ENCODE results near the gene NLGN4Y.

The NLGN4Y gene

DNA sequence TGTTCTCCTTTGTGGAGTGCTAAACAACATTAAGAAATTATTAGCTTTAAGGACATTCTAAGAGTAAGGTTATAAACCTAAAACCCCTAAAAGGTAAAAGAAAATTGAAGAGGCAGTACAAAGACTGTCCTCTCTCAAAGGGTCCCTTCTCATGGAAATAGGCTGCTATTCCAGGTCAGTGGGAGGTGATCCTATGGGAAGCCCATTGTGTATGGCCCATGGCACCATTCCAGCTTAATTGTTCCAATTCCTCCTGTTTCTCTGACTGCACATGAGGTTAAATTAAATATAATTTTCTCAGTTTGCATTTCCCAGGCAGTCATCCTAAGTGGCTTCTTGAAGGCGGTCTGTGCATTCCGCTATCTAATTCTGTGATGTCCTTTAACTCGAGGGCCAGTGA lies 57.0 kb downstream of the NLGN4Y start:
- H3K9ac ChIP-seq (ENCODE audit: low read depth, low read length) = no peak overlapping the region
- H3K4me2 ChIP-seq (ENCODE audit: low read length) = no peak overlapping the region

GRCh38 chrY:14586725-14587124 lies 62.4 kb downstream of the NLGN4Y start:
- Histone ChIP-seq H3K4me2 (ENCODE audit: low read length) (no peak overlapping the region), H3K4me1 (ENCODE audit: control insufficient read depth, insufficient read depth, low read length) (no peaks in the 10 kb centered on the region), H3K36me3 (ENCODE audit: insufficient read depth, low read length) (no peaks in the 10 kb centered on the region), H3K4me3 (ENCODE audit: low read length) (no peak overlapping the region), H3K9me3 (replicated peaks; ENCODE audit: low read length) (no peaks in the 10 kb centered on the region), H3K27me3 (ENCODE audit: control insufficient read depth, insufficient read depth, low read length) (no peaks in the 10 kb centered on the region), H3K9ac (ENCODE audit: low read depth, low read length) (no peak overlapping the region)

More for the DNA sequence above, 57.0 kb downstream of the NLGN4Y start:
- Histone ChIP-seq H3K4me3 (ENCODE audit: low read length) (no peak overlapping the region), H3K4me1 (ENCODE audit: control insufficient read depth, insufficient read depth, low read length) (no peaks in the 10 kb centered on the region), H3K9me3 (replicated peaks; ENCODE audit: low read length) (no peaks in the 10 kb centered on the region), H3K27me3 (ENCODE audit: control insufficient read depth, insufficient read depth, low read length) (no peaks in the 10 kb centered on the region), H3K36me3 (ENCODE audit: insufficient read depth, low read length) (no peaks in the 10 kb centered on the region)

- H3K9ac ChIP-seq (ENCODE audit: low read depth, low read length) = no peak overlapping the region
- H3K4me3 ChIP-seq (ENCODE audit: low read length) = no peak overlapping the region
- H3K4me1 ChIP-seq (ENCODE audit: control insufficient read depth, insufficient read depth, low read length) = no peaks in the 10 kb centered on the region
- H3K4me2 ChIP-seq (ENCODE audit: low read length) = no peak overlapping the region
- no peaks in the 10 kb centered on the region for H3K9me3 ChIP-seq (replicated peaks; ENCODE audit: low read length)
- no peaks in the 10 kb centered on the region for H3K27me3 ChIP-seq (ENCODE audit: control insufficient read depth, insufficient read depth, low read length)
- H3K36me3 ChIP-seq (ENCODE audit: insufficient read depth, low read length) = no peaks in the 10 kb centered on the region
These were observed 77.0 kb downstream of the NLGN4Y start for GRCh38 chrY:14601372-14601771.

DNA sequence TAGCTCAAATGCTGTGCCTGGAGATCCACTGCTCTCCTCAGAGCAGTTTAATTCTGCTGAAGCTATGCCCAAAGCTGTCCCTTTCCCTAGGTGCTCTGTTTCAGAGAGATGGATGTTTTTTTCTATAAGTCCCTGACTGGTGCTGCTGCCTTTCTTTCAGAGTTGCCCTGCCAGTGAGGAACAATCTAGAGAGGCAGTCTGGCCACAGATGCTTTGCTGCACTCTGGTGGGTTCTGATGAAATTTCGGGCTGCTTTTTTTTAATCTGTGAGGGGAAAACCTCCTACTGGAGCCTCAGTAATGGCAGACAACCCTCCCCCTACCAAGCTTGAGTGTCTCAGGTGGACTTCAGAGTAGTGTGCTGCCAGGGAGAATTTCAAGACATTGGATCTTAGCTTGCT lies 93.3 kb downstream of the NLGN4Y start:
- H3K4me1 ChIP-seq (ENCODE audit: control insufficient read depth, insufficient read depth, low read length) = no peaks in the 10 kb centered on the region
- H3K9me3 ChIP-seq (replicated peaks; ENCODE audit: low read length) = no peaks in the 10 kb centered on the region
- no peak overlapping the region for H3K4me2 ChIP-seq (ENCODE audit: low read length)
- H3K36me3 ChIP-seq (ENCODE audit: insufficient read depth, low read length) = no peaks in the 10 kb centered on the region
- no peak overlapping the region for H3K4me3 ChIP-seq (ENCODE audit: low read length)
- no peak overlapping the region for H3K9ac ChIP-seq (ENCODE audit: low read depth, low read length)
- H3K27me3 ChIP-seq (ENCODE audit: control insufficient read depth, insufficient read depth, low read length) = no peaks in the 10 kb centered on the region

GRCh38 chrY:14618513-14618912 lies 94.2 kb downstream of the NLGN4Y start:
- no peak overlapping the region for H3K9ac ChIP-seq (ENCODE audit: low read depth, low read length)
- no peaks in the 10 kb centered on the region for H3K9me3 ChIP-seq (replicated peaks; ENCODE audit: low read length)
- no peak overlapping the region for H3K4me3 ChIP-seq (ENCODE audit: low read length)
- H3K36me3 ChIP-seq (ENCODE audit: insufficient read depth, low read length) = no peaks in the 10 kb centered on the region
- no peak overlapping the region for H3K4me2 ChIP-seq (ENCODE audit: low read length)
- no peaks in the 10 kb centered on the region for H3K4me1 ChIP-seq (ENCODE audit: control insufficient read depth, insufficient read depth, low read length)
- no peaks in the 10 kb centered on the region for H3K27me3 ChIP-seq (ENCODE audit: control insufficient read depth, insufficient read depth, low read length)

DNA sequence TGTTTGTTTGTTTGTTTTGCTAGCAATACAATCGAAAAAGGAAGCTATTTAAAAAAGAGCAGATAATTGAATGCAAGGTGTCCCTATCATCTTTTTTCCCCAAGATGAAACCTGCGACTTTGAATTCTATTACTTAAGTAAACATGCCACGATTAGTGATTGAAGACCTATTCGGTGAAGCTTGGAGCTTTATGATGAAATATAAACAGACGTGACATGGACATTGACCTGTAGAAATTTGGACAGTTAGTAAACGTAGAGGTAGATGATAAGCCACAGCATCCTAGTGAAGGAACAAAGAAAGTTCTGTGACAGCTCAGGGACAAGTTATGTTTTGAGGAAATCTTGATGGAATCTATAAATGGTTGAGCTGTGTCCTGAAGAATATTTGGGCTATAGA lies 103.9 kb downstream of the NLGN4Y start:
- no peaks in the 10 kb centered on the region for H3K27me3 ChIP-seq (ENCODE audit: control insufficient read depth, insufficient read depth, low read length)
- no peak overlapping the region for H3K9ac ChIP-seq (ENCODE audit: low read depth, low read length)
- H3K4me2 ChIP-seq (ENCODE audit: low read length) = no peak overlapping the region
- H3K4me3 ChIP-seq (ENCODE audit: low read length) = no peak overlapping the region
- H3K9me3 ChIP-seq (replicated peaks; ENCODE audit: low read length) = no peaks in the 10 kb centered on the region
- H3K4me1 ChIP-seq (ENCODE audit: control insufficient read depth, insufficient read depth, low read length) = no peaks in the 10 kb centered on the region
- H3K36me3 ChIP-seq (ENCODE audit: insufficient read depth, low read length) = no peaks in the 10 kb centered on the region

DNA sequence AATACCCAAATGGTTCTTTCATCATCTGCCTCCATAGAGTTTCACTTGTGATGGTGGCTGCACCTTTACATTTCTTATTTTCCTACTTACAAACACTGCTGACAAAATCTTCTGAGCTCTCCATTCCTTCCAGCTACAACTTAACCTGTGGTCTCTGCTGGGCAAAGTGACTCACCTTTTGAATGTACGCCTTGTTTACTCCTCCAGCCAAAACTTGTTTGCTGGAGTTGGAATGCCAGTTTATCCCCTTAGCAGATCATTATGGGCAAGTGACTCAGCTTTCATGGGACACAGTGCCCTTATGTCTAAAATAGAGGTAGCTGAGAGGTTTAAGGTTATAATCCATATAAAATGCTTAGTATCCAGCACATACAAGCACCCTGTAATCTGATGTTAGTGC lies 107.3 kb downstream of the NLGN4Y start:
- Histone ChIP-seq H3K27me3 (ENCODE audit: control insufficient read depth, insufficient read depth, low read length) (no peaks in the 10 kb centered on the region), H3K4me1 (ENCODE audit: control insufficient read depth, insufficient read depth, low read length) (no peaks in the 10 kb centered on the region), H3K4me2 (ENCODE audit: low read length) (no peak overlapping the region), H3K9me3 (replicated peaks; ENCODE audit: low read length) (no peaks in the 10 kb centered on the region), H3K9ac (ENCODE audit: low read depth, low read length) (no peak overlapping the region), H3K4me3 (ENCODE audit: low read length) (no peak overlapping the region), H3K36me3 (ENCODE audit: insufficient read depth, low read length) (no peaks in the 10 kb centered on the region)

DNA sequence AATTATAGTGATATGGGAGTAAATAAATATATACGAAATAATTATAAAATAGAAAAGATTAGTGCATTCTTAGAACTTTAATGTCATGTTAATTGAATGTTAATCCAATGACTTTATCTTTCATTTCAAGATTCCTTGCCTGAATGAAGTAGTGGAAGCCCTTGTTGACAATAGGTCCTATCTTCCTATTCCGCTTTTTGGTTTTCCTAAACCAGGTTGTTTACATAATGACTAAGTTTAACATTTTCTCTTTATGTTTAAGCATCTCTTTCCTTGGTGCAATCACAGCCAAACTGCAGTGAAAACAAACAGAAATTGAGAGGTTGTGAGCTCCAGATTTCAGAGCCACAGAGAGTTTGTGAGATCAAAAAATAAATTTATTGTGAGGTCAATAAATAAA lies 109.4 kb downstream of the NLGN4Y start:
- H3K4me3 ChIP-seq (ENCODE audit: low read length) = no peak overlapping the region
- no peaks in the 10 kb centered on the region for H3K27me3 ChIP-seq (ENCODE audit: control insufficient read depth, insufficient read depth, low read length)
- no peaks in the 10 kb centered on the region for H3K4me1 ChIP-seq (ENCODE audit: control insufficient read depth, insufficient read depth, low read length)
- H3K9me3 ChIP-seq (replicated peaks; ENCODE audit: low read length) = no peaks in the 10 kb centered on the region
- no peak overlapping the region for H3K9ac ChIP-seq (ENCODE audit: low read depth, low read length)
- no peak overlapping the region for H3K4me2 ChIP-seq (ENCODE audit: low read length)
- no peaks in the 10 kb centered on the region for H3K36me3 ChIP-seq (ENCODE audit: insufficient read depth, low read length)

- no peaks in the 10 kb centered on the region for H3K36me3 ChIP-seq (ENCODE audit: insufficient read depth, low read length)
- H3K4me2 ChIP-seq (ENCODE audit: low read length) = no peak overlapping the region
- H3K4me1 ChIP-seq (ENCODE audit: control insufficient read depth, insufficient read depth, low read length) = no peaks in the 10 kb centered on the region
- H3K9me3 ChIP-seq (replicated peaks; ENCODE audit: low read length) = no peaks in the 10 kb centered on the region
- no peak overlapping the region for H3K9ac ChIP-seq (ENCODE audit: low read depth, low read length)
- no peak overlapping the region for H3K4me3 ChIP-seq (ENCODE audit: low read length)
- H3K27me3 ChIP-seq (ENCODE audit: control insufficient read depth, insufficient read depth, low read length) = no peaks in the 10 kb centered on the region
These were observed 110.6 kb downstream of the NLGN4Y start for GRCh38 chrY:14634954-14635353.

DNA sequence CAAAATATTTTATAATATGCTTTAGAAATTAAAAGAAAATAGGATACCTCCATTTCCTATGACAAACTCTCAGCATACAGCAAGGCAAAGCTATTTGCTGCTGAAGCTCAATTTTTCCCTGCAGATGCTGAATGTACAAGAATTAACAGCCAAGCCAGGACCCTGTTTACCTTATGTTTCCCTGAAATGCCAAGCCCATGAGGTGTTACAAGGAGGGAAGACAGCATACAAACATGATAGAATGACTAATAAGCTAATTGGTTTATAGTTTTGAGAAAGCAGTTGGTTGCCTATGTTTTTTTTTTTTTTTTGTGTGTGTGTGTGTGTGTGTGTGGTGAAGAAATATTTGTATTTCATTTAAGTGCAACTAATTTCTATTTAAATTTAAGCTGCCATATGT lies 113.2 kb downstream of the NLGN4Y start:
- Histone ChIP-seq H3K4me2 (ENCODE audit: low read length) (no peak overlapping the region), H3K4me1 (ENCODE audit: control insufficient read depth, insufficient read depth, low read length) (no peaks in the 10 kb centered on the region), H3K4me3 (ENCODE audit: low read length) (no peak overlapping the region), H3K36me3 (ENCODE audit: insufficient read depth, low read length) (no peaks in the 10 kb centered on the region), H3K9me3 (replicated peaks; ENCODE audit: low read length) (no peaks in the 10 kb centered on the region), H3K27me3 (ENCODE audit: control insufficient read depth, insufficient read depth, low read length) (no peaks in the 10 kb centered on the region), H3K9ac (ENCODE audit: low read depth, low read length) (no peak overlapping the region)

DNA sequence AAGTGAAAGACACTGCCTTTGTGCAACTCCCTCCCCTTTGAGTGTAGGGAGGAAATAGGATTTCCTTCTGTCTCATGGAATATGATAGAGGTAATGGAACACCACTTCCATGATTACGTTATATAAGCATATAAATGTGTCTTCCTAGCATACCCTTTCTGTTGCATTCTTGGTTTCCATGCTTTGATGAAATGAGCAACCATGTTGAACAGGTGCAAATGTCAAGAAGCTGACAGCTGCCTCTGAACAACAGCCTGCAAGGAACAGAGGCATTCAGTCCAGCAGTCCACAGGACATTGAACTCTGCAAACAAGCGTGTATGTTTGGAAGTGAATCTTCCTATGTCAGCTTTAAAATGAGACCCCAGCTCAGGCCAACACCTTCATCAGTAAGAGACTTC lies 117.5 kb downstream of the NLGN4Y start:
- no peak overlapping the region for H3K4me3 ChIP-seq (ENCODE audit: low read length)
- H3K4me1 ChIP-seq (ENCODE audit: control insufficient read depth, insufficient read depth, low read length) = no peaks in the 10 kb centered on the region
- H3K27me3 ChIP-seq (ENCODE audit: control insufficient read depth, insufficient read depth, low read length) = no peaks in the 10 kb centered on the region
- H3K4me2 ChIP-seq (ENCODE audit: low read length) = no peak overlapping the region
- no peaks in the 10 kb centered on the region for H3K9me3 ChIP-seq (replicated peaks; ENCODE audit: low read length)
- no peak overlapping the region for H3K9ac ChIP-seq (ENCODE audit: low read depth, low read length)
- H3K36me3 ChIP-seq (ENCODE audit: insufficient read depth, low read length) = no peaks in the 10 kb centered on the region

GRCh38 chrY:14644157-14644952 lies 120.0 kb downstream of the NLGN4Y start:
- no peaks in the 10 kb centered on the region for H3K36me3 ChIP-seq (ENCODE audit: insufficient read depth, low read length)
- H3K27me3 ChIP-seq (ENCODE audit: control insufficient read depth, insufficient read depth, low read length) = no peaks in the 10 kb centered on the region
- H3K4me2 ChIP-seq (ENCODE audit: low read length) = no peak overlapping the region
- no peaks in the 10 kb centered on the region for H3K4me1 ChIP-seq (ENCODE audit: control insufficient read depth, insufficient read depth, low read length)
- H3K9ac ChIP-seq (ENCODE audit: low read depth, low read length) = no peak overlapping the region
- H3K4me3 ChIP-seq (ENCODE audit: low read length) = no peak overlapping the region
- H3K9me3 ChIP-seq (replicated peaks; ENCODE audit: low read length) = no peaks in the 10 kb centered on the region

Measured in skeletal muscle satellite cell (primary cell).